Measurements from ENCODE around the gene RPL9. TPM values are rescaled to one million over a fixed set of nuclear protein-coding genes. Genes with fewer than 3 reads are reported as not detected.

The RPL9 gene
- total and polyA plus RNA-seq, 8 donors, result 964 to 4,990 (median 2,844) TPM

DNA sequence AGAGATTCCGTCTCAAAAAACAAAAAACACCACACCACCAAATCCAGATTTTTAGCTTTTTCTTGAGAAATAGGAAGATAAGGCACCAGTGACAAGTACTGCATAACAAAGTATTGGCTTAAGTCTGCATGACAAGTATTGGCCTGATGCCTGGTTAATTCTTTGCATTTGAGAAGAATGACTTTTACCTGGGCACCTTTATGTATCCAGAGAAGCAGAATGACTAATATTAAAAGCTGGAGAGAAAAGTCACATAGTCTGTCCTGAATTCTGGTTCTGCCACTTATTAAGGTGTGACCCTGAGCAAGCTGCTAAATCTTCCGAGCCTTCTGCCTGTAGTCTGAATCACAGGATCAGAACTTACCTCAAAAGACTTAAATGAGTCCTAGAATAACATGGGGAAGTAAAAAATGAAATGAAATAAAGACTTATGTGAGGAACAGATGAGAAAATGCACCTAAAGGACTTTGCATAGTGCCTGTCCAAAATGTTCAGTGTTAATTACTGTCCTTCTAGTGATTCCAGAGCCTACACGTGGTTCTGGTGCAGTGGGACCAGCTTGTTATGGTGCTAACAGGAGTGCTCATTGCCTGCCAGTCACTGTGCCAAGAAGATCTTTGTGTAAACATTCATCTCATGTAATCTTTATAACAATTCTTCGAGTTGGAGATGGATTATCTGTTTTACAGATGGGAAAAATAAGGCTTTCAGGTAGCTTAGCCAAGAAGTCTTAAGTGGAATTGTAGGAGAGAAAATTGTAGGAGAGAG, 36.9 kb upstream of the RPL9 start:
- TF ChIP-seq, protein P1, sequence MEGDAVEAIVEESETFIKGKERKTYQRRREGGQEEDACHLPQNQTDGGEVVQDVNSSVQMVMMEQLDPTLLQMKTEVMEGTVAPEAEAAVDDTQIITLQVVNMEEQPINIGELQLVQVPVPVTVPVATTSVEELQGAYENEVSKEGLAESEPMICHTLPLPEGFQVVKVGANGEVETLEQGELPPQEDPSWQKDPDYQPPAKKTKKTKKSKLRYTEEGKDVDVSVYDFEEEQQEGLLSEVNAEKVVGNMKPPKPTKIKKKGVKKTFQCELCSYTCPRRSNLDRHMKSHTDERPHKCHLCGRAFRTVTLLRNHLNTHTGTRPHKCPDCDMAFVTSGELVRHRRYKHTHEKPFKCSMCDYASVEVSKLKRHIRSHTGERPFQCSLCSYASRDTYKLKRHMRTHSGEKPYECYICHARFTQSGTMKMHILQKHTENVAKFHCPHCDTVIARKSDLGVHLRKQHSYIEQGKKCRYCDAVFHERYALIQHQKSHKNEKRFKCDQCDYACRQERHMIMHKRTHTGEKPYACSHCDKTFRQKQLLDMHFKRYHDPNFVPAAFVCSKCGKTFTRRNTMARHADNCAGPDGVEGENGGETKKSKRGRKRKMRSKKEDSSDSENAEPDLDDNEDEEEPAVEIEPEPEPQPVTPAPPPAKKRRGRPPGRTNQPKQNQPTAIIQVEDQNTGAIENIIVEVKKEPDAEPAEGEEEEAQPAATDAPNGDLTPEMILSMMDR (IDR thresholded peaks at IDR 0.05), result no peak
- TF ChIP-seq EP300 (IDR thresholded peaks at IDR 0.05) (no peak), POLR2A (IDR thresholded peaks at IDR 0.05) (no peak), POLR2AphosphoS5 (IDR thresholded peaks at IDR 0.05) (no peak)
- peaks cover 12 to 27% (median 27%) of the 10 kb centered on the region in 4 donors for H3K36me3 ChIP-seq
- H3K27ac ChIP-seq, result peak overlapping the region in 1 of 5 donors; percentile 45
- WGBS, 5 donors, result 46 to 56% (median 48%) methylated on average over 4 of the region's 4 CpGs
- H3K4me1 ChIP-seq, result no peaks in the 10 kb centered on the region
- no peak for DNase-seq
- intact Hi-C loops (cut with DNase I; ENCODE audit: low total_unique reads), result no loop called here
- H3K9me3 ChIP-seq, result no peaks in the 10 kb centered on the region
- no peak overlapping the region for H3K4me3 ChIP-seq
- H3K27me3 ChIP-seq, result no peaks in the 10 kb centered on the region

DNA sequence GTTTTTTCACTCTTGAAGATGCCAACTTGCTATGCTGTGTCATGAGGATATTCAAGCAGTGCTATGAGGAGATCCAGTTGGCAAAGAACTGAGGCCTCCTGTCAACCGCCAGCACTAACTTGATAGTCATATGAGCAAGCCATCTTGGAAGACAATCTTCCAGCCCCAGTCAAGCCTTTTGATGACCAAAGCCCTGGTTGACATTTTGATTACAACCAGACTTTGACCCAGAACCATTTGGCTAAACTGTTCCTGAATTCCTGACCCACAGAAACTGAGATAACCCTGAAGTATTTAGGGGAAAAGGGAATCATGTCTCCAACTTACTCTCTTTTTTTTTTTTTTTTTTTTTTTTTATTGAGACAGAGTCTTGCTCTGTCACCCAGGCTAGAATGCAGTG, 35.6 kb upstream of the RPL9 start:
- H3K27me3 ChIP-seq, result no peaks in the 10 kb centered on the region
- intact Hi-C loops (cut with DNase I; ENCODE audit: low total_unique reads), result no loop called here
- H3K9me3 ChIP-seq, result no peaks in the 10 kb centered on the region
- H3K36me3 ChIP-seq, result peaks cover 7 to 14% (median 14%) of the 10 kb centered on the region in 4 donors
- DNase-seq, result no peak
- no peaks in the 10 kb centered on the region for H3K4me1 ChIP-seq
- 74 to 91% (median 89%) methylated on average over 1 of the region's 1 CpG for WGBS, 5 donors
- H3K4me3 ChIP-seq, result no peak overlapping the region
- no peak for TF ChIP-seq POLR2A (IDR thresholded peaks at IDR 0.05)
- TF ChIP-seq POLR2AphosphoS5 (IDR thresholded peaks at IDR 0.05), result no peak
- TF ChIP-seq EP300 (IDR thresholded peaks at IDR 0.05), result no peak
- TF ChIP-seq, protein P1 (IDR thresholded peaks at IDR 0.05), result no peak
- H3K27ac ChIP-seq, result no peak overlapping the region

DNA sequence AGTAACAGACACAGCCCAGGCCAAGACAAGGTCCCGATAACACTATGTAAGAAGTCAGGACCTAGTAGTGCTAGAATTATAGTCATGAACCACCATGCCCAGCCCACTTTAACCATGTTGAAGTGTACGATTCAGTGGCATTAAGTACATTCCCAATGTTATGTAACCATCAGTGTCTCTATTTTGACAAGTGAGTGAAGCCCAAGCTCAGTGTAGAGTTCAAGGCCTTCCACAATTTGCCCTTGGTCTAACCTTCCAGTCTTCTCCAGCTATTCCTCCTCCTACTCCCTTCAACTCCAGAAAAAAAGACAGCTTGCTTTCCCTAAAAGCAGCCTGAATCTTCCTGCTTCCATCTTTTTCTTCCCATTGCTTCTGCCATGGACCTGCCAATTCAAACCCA, 31.6 kb upstream of the RPL9 start:
- no peaks in the 10 kb centered on the region for H3K27me3 ChIP-seq
- H3K4me1 ChIP-seq, result no peaks in the 10 kb centered on the region
- H3K9me3 ChIP-seq, result no peaks in the 10 kb centered on the region
- 88 to 96% (median 95%) methylated on average over 2 of the region's 2 CpGs for WGBS, 5 donors
- H3K4me3 ChIP-seq, result no peak overlapping the region
- H3K27ac ChIP-seq, result no peak overlapping the region
- no peak for DNase-seq
- intact Hi-C loops (cut with DNase I; ENCODE audit: low total_unique reads), result no loop called here
- TF ChIP-seq, protein P1 (IDR thresholded peaks at IDR 0.05), result no peak
- no peak for TF ChIP-seq EP300 (IDR thresholded peaks at IDR 0.05)
- no peak for TF ChIP-seq POLR2AphosphoS5 (IDR thresholded peaks at IDR 0.05)
- no peak for TF ChIP-seq POLR2A (IDR thresholded peaks at IDR 0.05)
- H3K36me3 ChIP-seq, result no peaks in the 10 kb centered on the region

DNA sequence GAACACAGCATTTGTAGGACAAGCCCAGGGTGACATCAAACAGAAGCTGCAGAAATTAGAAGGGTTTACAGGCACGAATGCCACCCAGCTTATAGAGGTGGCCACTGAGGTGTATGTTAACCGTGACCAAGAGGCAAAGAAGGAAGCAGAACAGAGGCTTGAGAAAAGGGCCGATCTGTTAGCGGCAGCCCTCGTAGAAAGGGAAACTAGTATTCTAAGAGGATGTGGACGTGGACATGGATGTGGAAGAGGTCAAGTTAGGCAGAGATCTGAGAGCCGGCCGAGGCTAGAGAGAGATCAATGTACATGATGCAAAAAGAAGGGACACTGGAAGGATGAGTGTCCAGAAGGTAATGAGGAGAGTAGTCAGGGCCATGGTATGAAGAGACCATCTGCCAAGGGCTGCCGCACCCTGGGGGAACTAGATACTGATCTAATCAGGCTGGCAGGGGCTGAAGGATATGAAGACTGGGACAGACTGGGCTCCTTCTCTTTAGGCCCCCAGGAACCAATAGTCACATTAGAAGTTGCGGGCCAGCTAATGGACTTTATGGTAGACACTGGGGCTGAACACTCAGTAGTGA, 27.6 kb upstream of the RPL9 start:
- WGBS, 5 donors, result 78 to 90% (median 84%) methylated on average over 10 of the region's 10 CpGs
- H3K27me3 ChIP-seq, result no peaks in the 10 kb centered on the region
- H3K4me1 ChIP-seq, result no peaks in the 10 kb centered on the region
- DNase-seq, result no peak
- intact Hi-C loops (cut with DNase I; ENCODE audit: low total_unique reads), result no loop called here
- no peak overlapping the region for H3K27ac ChIP-seq
- H3K4me3 ChIP-seq, result no peak overlapping the region
- TF ChIP-seq POLR2AphosphoS5 (IDR thresholded peaks at IDR 0.05) (no peak), EP300 (IDR thresholded peaks at IDR 0.05) (no peak), POLR2A (IDR thresholded peaks at IDR 0.05) (no peak)
- TF ChIP-seq, protein P1 (IDR thresholded peaks at IDR 0.05), result no peak
- no peaks in the 10 kb centered on the region for H3K36me3 ChIP-seq
- H3K9me3 ChIP-seq, result peaks cover 0 to 10% (median 0%) of the 10 kb centered on the region in 4 donors
